ENCODE measurements around the gene TPPP.

Gene TPPP

GRCh38 chr5:674630-675011 lies 18.5 kb downstream of the TPPP start:
- Histone ChIP-seq H3K36me3 (ENCODE audit: control insufficient read depth in 2 of 2, insufficient read depth in 1 of 2, low read length in 2 of 2) (peaks cover 0 to 4% of the 10 kb centered on the region in 2 experiments; a peak in 1 of 3 replicates), H3K27ac (ENCODE audit: extremely low read depth, low read depth, low read length) (no peak overlapping the region), H3K4me3 (ENCODE audit: low read depth, low read length) (no peak overlapping the region), H3K9me3 (ENCODE audit: control insufficient read depth, insufficient read depth, low read depth, low read length) (no peaks in the 10 kb centered on the region), H3K4me1 (ENCODE audit: control insufficient read depth, insufficient read depth, low read length) (peaks cover 19% of the 10 kb centered on the region)
- TF ChIP-seq ZSCAN23 (tag by site-specific recombination; IDR thresholded peaks at IDR 0.05) (no peak), ZNF146 (tag by site-specific recombination; IDR thresholded peaks at IDR 0.05) (no peak), ZNF2 (tag by site-specific recombination; IDR thresholded peaks at IDR 0.05) (no peak), ZNF623 (tag by site-specific recombination; IDR thresholded peaks at IDR 0.05) (no peak), GLIS1 (tag by site-specific recombination; IDR thresholded peaks at IDR 0.05) (peak; percentile 80), ZIC2 (tag by site-specific recombination; IDR thresholded peaks at IDR 0.05) (peak; percentile 16; the same call in 1 of the 2 replicates), ZFHX2 (tag by site-specific recombination; conservative IDR thresholded peaks at IDR 0.05) (no peak), GLIS2 (tag by site-specific recombination; IDR thresholded peaks at IDR 0.05) (peak; percentile 51), EGR2 (tag by site-specific recombination; IDR thresholded peaks at IDR 0.05; ENCODE audit: low read depth) (peak; percentile 18; the same call in 1 of the 2 replicates), ZNF121 (tag by site-specific recombination; IDR thresholded peaks at IDR 0.05) (peak; percentile 65; the same call in 1 of the 2 replicates), CTCF (tag by site-specific recombination; IDR thresholded peaks at IDR 0.05) (peak; percentile 30; the same call in 1 of the 2 replicates), ZNF311 (tag by site-specific recombination; IDR thresholded peaks at IDR 0.05; ENCODE audit: borderline replicate concordance) (no peak)
- POLR2A ChIA-PET = interaction anchor here (0.7 kb wide), 1 partner anchor 564 kb away, joined by 13 read pairs; no protein-coding TSS in a partner anchor
- CTCF ChIA-PET = interaction anchor here (3.4 kb wide), 1 partner anchor 493 kb away, joined by 13 read pairs; no protein-coding TSS in a partner anchor

- H3K9me3 ChIP-seq (ENCODE audit: control insufficient read depth, insufficient read depth, low read depth, low read length) = no peaks in the 10 kb centered on the region
- no peak overlapping the region for H3K4me3 ChIP-seq (ENCODE audit: low read depth, low read length)
- TF ChIP-seq ZBTB44 (tag by site-specific recombination; IDR thresholded peaks at IDR 0.05) (peak; percentile 87), ZFP3 (tag by site-specific recombination; IDR thresholded peaks at IDR 0.05; ENCODE audit: low read depth) (no peak), SETDB1 (IDR thresholded peaks at IDR 0.05; ENCODE audit: insufficient read length, low read length) (no peak), HIC1 (tag by site-specific recombination; IDR thresholded peaks at IDR 0.05) (0 out of 2 replicates have a peak, but pooled peaks have one; percentile 18), ZSCAN4 (tag by site-specific recombination; IDR thresholded peaks at IDR 0.05) (0 out of 2 replicates have a peak, but pooled peaks have one; percentile 30), ZBTB48 (tag by site-specific recombination; IDR thresholded peaks at IDR 0.05) (0 out of 2 replicates have a peak, but pooled peaks have one; percentile 7), ZBTB20 (tag by site-specific recombination; IDR thresholded peaks at IDR 0.05) (no peak), ZNF266 (tag by site-specific recombination; IDR thresholded peaks at IDR 0.05; ENCODE audit: low read depth) (no peak), ZNF449 (tag by site-specific recombination; IDR thresholded peaks at IDR 0.05) (no peak), ZNF571 (tag by site-specific recombination; IDR thresholded peaks at IDR 0.05) (no peak), ZBTB8A (tag by site-specific recombination; IDR thresholded peaks at IDR 0.05) (peak; percentile 15; the same call in 1 of the 2 replicates), ZNF341 (tag by site-specific recombination; IDR thresholded peaks at IDR 0.05; ENCODE audit: low read depth) (peak; percentile 71), GLI4 (tag by site-specific recombination; IDR thresholded peaks at IDR 0.05) (no peak)
- H3K27ac ChIP-seq (ENCODE audit: extremely low read depth, low read depth, low read length) = no peak overlapping the region
- peaks cover 0 to 4% of the 10 kb centered on the region in 2 experiments; a peak in 1 of 3 replicates for H3K36me3 ChIP-seq (ENCODE audit: control insufficient read depth in 2 of 2, insufficient read depth in 1 of 2, low read length in 2 of 2)
- H3K4me1 ChIP-seq (ENCODE audit: control insufficient read depth, insufficient read depth, low read length) = peaks cover 19% of the 10 kb centered on the region
- POLR2A ChIA-PET = interaction anchor here (0.7 to 1.8 kb wide), 3 partner anchors 19 to 565 kb away, joined by 6 to 13 read pairs (median 11); partner anchors contain the start of genes PDCD6 and TPPP
- CTCF ChIA-PET = interaction anchor here (3.4 kb wide), 1 partner anchor 494 kb away, joined by 13 read pairs; no protein-coding TSS in a partner anchor
Observed at GRCh38 chr5:673831-674629, 19.1 kb downstream of the TPPP start.

All from HEK293 (cell line).